A549 (cell line): ENCODE results near the gene CADM2. TPM values are rescaled to one million over a fixed set of nuclear protein-coding genes. Genes with fewer than 3 reads are reported as not detected.

Experiments
- ATAC-seq, 2 experiments: fragments of 200-7000 bp in 1 of 2; fragments of >200 bp in 1 of 2; cut with Nextera tagmentation in 1 of 2; cut with Tn5 transposase in 1 of 2; 3 replicates each; pipeline versions ENCODE4 v1.8.0 to v1.9.1; 2018 to 2020; ENCODE audit warnings: mild to moderate bottlenecking in 1 of 2, moderate library complexity in 1 of 2
- CTCF ChIA-PET: fragments of 300-600 bp; sonication (Branson Sonifier 250); formaldehyde crosslinking; extraction: SDS; loops from one replicate; lab custom pipeline; 2021; ENCODE audit warnings: antibody characterized with exemption, inconsistent platforms; lab: Yijun Ruan, JAX
- POLR2A ChIA-PET: fragments of 350-600 bp; formaldehyde crosslinking; extraction: SDS; loops from one replicate; lab custom pipeline; 2021; ENCODE audit warnings: antibody characterized with exemption, inconsistent platforms; lab: Yijun Ruan, JAX
- DNase-seq, 2 experiments: peaks; one replicate each; pipeline versions ENCODE4 v3.0.0 to v3.0.0-alpha.2; 2011 to 2016; ENCODE audit warnings: low read depth in 1 of 2, low spot score in 1 of 2
- FAIRE-seq: peaks from 2 replicates; lab custom pipeline; 2011; peaks lifted over from hg19 to GRCh38; lab: Jason Lieb, UNC
- H3K27ac ChIP-seq, 2 experiments: fragments of >200 bp; sonication (Bioruptor Twin); formaldehyde crosslinking; 3 replicates each; pipeline ENCODE4 v1.5.1; 2016 to 2017
- H3K4me1 ChIP-seq: fragments of >200 bp; sonication (Bioruptor Twin); formaldehyde crosslinking; 3 replicates; pipeline ENCODE4 v1.6.1; 2016
- H3K4me2 ChIP-seq: fragments of >200 bp; sonication (Bioruptor Twin); formaldehyde crosslinking; 3 replicates; pipeline ENCODE4 v1.6.1; 2016
- H3K4me3 ChIP-seq: fragments of >200 bp; sonication (Bioruptor Twin); formaldehyde crosslinking; 3 replicates; pipeline ENCODE4 v1.5.1; 2016
- H3K9me3 ChIP-seq: fragments of >200 bp; sonication (Bioruptor Twin); formaldehyde crosslinking; 3 replicates; pipeline ENCODE4 v1.6.1; 2016
- BHLHE40 ChIP-seq: IDR thresholded peaks from 2 replicates; pipeline ENCODE4 v1.6.1; 2012; ENCODE audit warnings: low read depth, low read length, inconsistent platforms
- CBX2 ChIP-seq: fragments of 200-600 bp; sonication (generic); IDR thresholded peaks from 2 replicates; pipeline ENCODE4 v1.6.1; 2016; ENCODE audit warnings: low read depth, mild to moderate bottlenecking, borderline replicate concordance
- CEBPB ChIP-seq, 2 experiments: fragments of >200 bp in 1 of 2; sonication (Bioruptor Twin) in 1 of 2; formaldehyde crosslinking in 1 of 2; IDR thresholded peaks; 2 replicates each; pipeline ENCODE4 v1.6.1; 2012 to 2016
- CHD4 ChIP-seq: fragments of 200-600 bp; sonication (generic); IDR thresholded peaks from 2 replicates; pipeline ENCODE4 v1.6.1; 2016; ENCODE audit warnings: antibody characterized with exemption, mild to moderate bottlenecking, borderline replicate concordance
- CTCF ChIP-seq: fragments of >200 bp; sonication (Bioruptor Twin); formaldehyde crosslinking; IDR thresholded peaks from 3 replicates; pipeline ENCODE4 v1.5.1; 2016
- ELK1 ChIP-seq: fragments of 150-350 bp; IDR thresholded peaks from 2 replicates; pipeline ENCODE4 v1.6.1; 2014; ENCODE audit warnings: low read depth, mild to moderate bottlenecking, low read length
- FOXS1 ChIP-seq: fragments of 250-450 bp; sonication (Bioruptor Pico); IDR thresholded peaks from 2 replicates; pipeline ENCODE4 v1.5.0; 2020; ENCODE audit warnings: mild to moderate bottlenecking, moderate library complexity
- HES2 ChIP-seq: fragments of >200 bp; sonication (Bioruptor Twin); formaldehyde crosslinking; IDR thresholded peaks from 2 replicates; pipeline ENCODE4 v1.6.1; 2016
- HEYL ChIP-seq: fragments of 250-450 bp; sonication (Bioruptor Pico); IDR thresholded peaks from 2 replicates; pipeline ENCODE4 v1.8.0; 2021; ENCODE audit warnings: mild to moderate bottlenecking, moderate library complexity
- HOXA7 ChIP-seq: fragments of 250-450 bp; sonication (Bioruptor Pico); IDR thresholded peaks from 2 replicates; pipeline ENCODE4 v1.5.0; 2020; ENCODE audit warnings: mild to moderate bottlenecking, moderate library complexity
- HOXB13 ChIP-seq: fragments of 250-450 bp; sonication (Bioruptor Pico); IDR thresholded peaks from 2 replicates; pipeline ENCODE4 v1.5.0; 2020; ENCODE audit warnings: low read depth, mild to moderate bottlenecking, moderate library complexity
- HOXB5 ChIP-seq: fragments of 250-450 bp; sonication (Bioruptor Pico); IDR thresholded peaks from 2 replicates; pipeline ENCODE4 v1.5.0; 2020; ENCODE audit warnings: mild to moderate bottlenecking, moderate library complexity
- JUN ChIP-seq, 2 experiments: fragments of >200 bp; sonication (Bioruptor Twin); formaldehyde crosslinking; IDR thresholded peaks; 2 replicates in 1 of 2; 3 replicates in 1 of 2; pipeline ENCODE4 v1.6.1; 2016 to 2017
- KDM1A ChIP-seq: fragments of 200-600 bp; sonication (generic); IDR thresholded peaks from 2 replicates; pipeline ENCODE4 v1.6.1; 2016; ENCODE audit warnings: low read depth, mild to moderate bottlenecking
- KDM5A ChIP-seq: fragments of 200-600 bp; sonication (generic); IDR thresholded peaks from 2 replicates; pipeline ENCODE4 v1.6.1; 2016; ENCODE audit warnings: antibody characterized with exemption, mild to moderate bottlenecking
- MAZ ChIP-seq: fragments of 150-350 bp; IDR thresholded peaks from 2 replicates; pipeline ENCODE4 v1.6.1; 2014; ENCODE audit warnings: antibody characterized with exemption, low read depth, low read length, borderline replicate concordance
- RAD21 ChIP-seq, 2 experiments: fragments of >200 bp in 1 of 2; sonication (Bioruptor Twin) in 1 of 2; formaldehyde crosslinking in 1 of 2; IDR thresholded peaks in 1 of 2; conservative IDR thresholded peaks in 1 of 2; 2 replicates in 1 of 2; 3 replicates in 1 of 2; pipeline ENCODE4 v1.6.1; 2012 to 2018; ENCODE audit warnings: inconsistent platforms in 1 of 2
- RARB ChIP-seq: fragments of 250-450 bp; sonication (Bioruptor Pico); IDR thresholded peaks from 2 replicates; pipeline ENCODE4 v1.8.0; 2021; ENCODE audit warnings: mild to moderate bottlenecking, moderate library complexity
- REST ChIP-seq: fragments of 200-600 bp; sonication (generic); IDR thresholded peaks from 2 replicates; pipeline ENCODE4 v1.6.1; 2016; ENCODE audit warnings: antibody characterized with exemption, mild to moderate bottlenecking, moderate library complexity
- RNF2 ChIP-seq: fragments of 200-600 bp; sonication (generic); IDR thresholded peaks from 2 replicates; pipeline ENCODE4 v1.6.1; 2016; ENCODE audit warnings: low read depth, mild to moderate bottlenecking, antibody characterized with exemption, moderate library complexity, borderline replicate concordance
- USF2 ChIP-seq: fragments of 450-650 bp; IDR thresholded peaks from 2 replicates; pipeline ENCODE4 v1.6.1; 2014; ENCODE audit warnings: antibody characterized with exemption
- WGBS: methylation state at CpG from one replicate; pipeline ENCODE4 v1.1.6; 2017; ENCODE audit errors: missing lambda C conversion rate; 5-methylcytosine and 5-hydroxymethylcytosine counted together
- polyA plus RNA-seq, 4 experiments: library from polyadenylated mRNA; depleted of rRNA in 3 of 4; stranded (reverse); fragments of >200 nt; fragmentation: RNase III in 1 of 4; extraction: RNeasy Plus Mini Kit Qiagen cat#74134 plus additional on column Dnase treatment in 1 of 4; gene quantifications; 2 replicates in 3 of 4; 3 replicates in 1 of 4; pipeline ENCODE4 v1.2.3, GENCODE V29; 2011 to 2017

CADM2 gene
- polyA plus RNA-seq, 2 of the 4 experiments (the other 2 are of a cell fraction) = 0.05 to 0.71 TPM

- ATAC-seq = no peak
- DNase-seq = no peak
- Histone ChIP-seq H3K4me3 (no peak overlapping the region), H3K4me2 (no peak overlapping the region), H3K4me1 (no peaks in the 10 kb centered on the region), H3K9me3 (no peaks in the 10 kb centered on the region; the same call in 2 of the 3 replicates), H3K27ac (no peak overlapping the region)
- FAIRE-seq = no peak
- ChIA-PET POLR2A (no interaction called here), CTCF (no interaction called here)
- WGBS = 66% methylated on average over 6 of the region's 6 CpGs
- TF ChIP-seq HOXB5 (CRISPR knock-in tag) (no peak), BHLHE40 (no peak), CEBPB (IDR thresholded peaks at IDR 0.05) (no peak), USF2 (no peak), CTCF (no peak)
Measured at GRCh38 chr3:86087160-86087871, 1128.5 kb downstream of the CADM2 start.

GRCh38 chr3:86104154-86104553, 1145.4 kb downstream of the CADM2 start:
- Histone ChIP-seq H3K4me1 (no peaks in the 10 kb centered on the region), H3K4me2 (no peak overlapping the region), H3K27ac (no peak overlapping the region), H3K4me3 (no peak overlapping the region), H3K9me3 (no peaks in the 10 kb centered on the region)
- ATAC-seq (no peak), DNase-seq (no peak), FAIRE-seq (no peak)
- TF ChIP-seq HOXA7 (CRISPR knock-in tag) (no peak), JUN (IDR thresholded peaks at IDR 0.05) (no peak), RARB (CRISPR knock-in tag) (no peak), HOXB13 (no peak), HEYL (CRISPR knock-in tag) (no peak), ELK1 (no peak), MAZ (no peak), FOXS1 (CRISPR knock-in tag) (no peak), KDM1A (no peak), CBX2 (no peak), RNF2 (no peak), KDM5A (no peak), HES2 (no peak), CHD4 (no peak), HOXB5 (CRISPR knock-in tag) (no peak)
- WGBS = 29% methylated on average over 1 of the region's 1 CpG
- ChIA-PET POLR2A (no interaction called here), CTCF (no interaction called here)

- Histone ChIP-seq H3K9me3 (no peaks in the 10 kb centered on the region), H3K27ac (peak overlapping the region in 1 of 2 experiments; percentile 31; a peak in 1 of 6 replicates), H3K4me3 (no peak overlapping the region), H3K4me1 (0 out of 3 replicates have a peak, but pooled peaks cover 8% of the 10 kb centered on the region), H3K4me2 (peak overlapping the region; percentile 34; the same call in 2 of the 3 replicates)
- FAIRE-seq (no peak), DNase-seq (peak in 1 of 2 experiments; percentile 57), ATAC-seq (peak; percentile 43 to 93; a peak in 5 of 6 replicates)
- ChIA-PET POLR2A (no interaction called here), CTCF (no interaction called here)
- TF ChIP-seq REST (peak; percentile 24; the same call in 1 of the 2 replicates), CEBPB (IDR thresholded peaks at IDR 0.05) (peak; percentile 15 to 70; a peak in 2 of 4 replicates), RAD21 (conservative IDR thresholded peaks at IDR 0.05 in 1 of 2, IDR thresholded peaks at IDR 0.05 in 1 of 2) (no peak), JUN (IDR thresholded peaks at IDR 0.05) (no peak)
- 7% methylated on average over 2 of the region's 2 CpGs for WGBS
Measured at GRCh38 chr3:86109434-86109833, 1150.6 kb downstream of the CADM2 start.
